Activated B cell treated with CpG ODN at 0.5 μM for 24 hours (primary cell): Measurements from ENCODE around the gene KCNJ10. TPM values are rescaled to one million over a fixed set of nuclear protein-coding genes. Genes with fewer than 3 reads are reported as not detected.

Experiments
- ATAC-seq: fragments of 200-7000 bp; cut with Tn5 transposase; one replicate; pipeline ENCODE4 v1.10.0; 2021; ENCODE audit warnings: low read depth, mild to moderate bottlenecking, moderate library complexity
- CTCF ChIA-PET: fragments of 350-600 bp; sonication (Branson Sonifier 250); formaldehyde crosslinking; loops from one replicate; lab custom pipeline; 2021; ENCODE audit warnings: antibody characterized with exemption; lab: Charles Lee
- POLR2A ChIA-PET: fragments of 350-600 bp; sonication (Branson Sonifier 250); formaldehyde crosslinking; loops from one replicate; lab custom pipeline; 2021; ENCODE audit warnings: antibody characterized with exemption; lab: Charles Lee
- DNase-seq: peaks from one replicate; pipeline ENCODE4 v3.0.0; 2022
- H3K27ac Mint-ChIP-seq: one replicate; pipeline ENCODE4 v1.8.0; 2020; ENCODE audit warnings: mixed read lengths
- H3K27me3 Mint-ChIP-seq: one replicate; pipeline ENCODE4 v1.8.0; 2021; ENCODE audit warnings: mixed read lengths
- H3K36me3 Mint-ChIP-seq: one replicate; pipeline ENCODE4 v1.8.0; 2021; ENCODE audit warnings: low read depth, mixed read lengths
- H3K4me1 Mint-ChIP-seq: one replicate; pipeline ENCODE4 v1.8.0; 2021; ENCODE audit warnings: mixed read lengths
- H3K4me3 Mint-ChIP-seq: one replicate; pipeline ENCODE4 v1.8.0; 2020; ENCODE audit warnings: mild to moderate bottlenecking, mixed read lengths
- H3K9me3 Mint-ChIP-seq: one replicate; pipeline ENCODE4 v1.8.0; 2020; ENCODE audit warnings: mixed read lengths
- intact Hi-C: fragments of 100-400 bp; cut with micrococcal nuclease; formaldehyde crosslinking; loops from one replicate; pipeline ENCODE4 v1.15.1; 2024
- total RNA-seq: library from RNA; stranded (reverse); gene quantifications from 2 replicates; pipeline ENCODE4 v1.2.3, GENCODE V29; 2022
- TF ChIP-seq, protein P1 (sequence below): fragments of 200-600 bp; IDR thresholded peaks from one replicate; pipeline ENCODE4 v1.8.0; 2022; ENCODE audit warnings: antibody characterized with exemption, mild to moderate bottlenecking

Gene KCNJ10
- total RNA-seq, 1 donor from 2014 or later: not detected

DNA sequence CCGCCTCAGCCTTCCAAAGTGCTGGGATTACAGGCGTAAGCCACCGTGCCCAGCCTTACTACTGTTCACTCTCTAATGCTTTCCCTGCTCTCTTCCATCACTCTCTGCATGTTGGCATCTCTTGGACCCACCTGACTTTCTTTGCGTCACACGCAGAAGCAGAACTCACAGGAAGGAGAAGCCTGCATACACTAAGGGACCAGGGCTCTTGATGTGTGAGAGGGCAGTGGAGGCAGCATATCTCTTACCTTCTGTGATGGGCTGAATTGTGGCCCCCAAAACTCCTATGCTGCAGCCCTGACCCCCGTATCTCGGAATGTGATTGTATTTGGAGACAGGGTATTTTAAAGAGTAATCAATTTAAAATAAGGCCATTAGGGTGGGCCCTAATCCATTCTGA, 89.2 kb downstream of the KCNJ10 start:
- H3K4me1 Mint-ChIP-seq: no peaks in the 10 kb centered on the region
- TF ChIP-seq, protein P1, sequence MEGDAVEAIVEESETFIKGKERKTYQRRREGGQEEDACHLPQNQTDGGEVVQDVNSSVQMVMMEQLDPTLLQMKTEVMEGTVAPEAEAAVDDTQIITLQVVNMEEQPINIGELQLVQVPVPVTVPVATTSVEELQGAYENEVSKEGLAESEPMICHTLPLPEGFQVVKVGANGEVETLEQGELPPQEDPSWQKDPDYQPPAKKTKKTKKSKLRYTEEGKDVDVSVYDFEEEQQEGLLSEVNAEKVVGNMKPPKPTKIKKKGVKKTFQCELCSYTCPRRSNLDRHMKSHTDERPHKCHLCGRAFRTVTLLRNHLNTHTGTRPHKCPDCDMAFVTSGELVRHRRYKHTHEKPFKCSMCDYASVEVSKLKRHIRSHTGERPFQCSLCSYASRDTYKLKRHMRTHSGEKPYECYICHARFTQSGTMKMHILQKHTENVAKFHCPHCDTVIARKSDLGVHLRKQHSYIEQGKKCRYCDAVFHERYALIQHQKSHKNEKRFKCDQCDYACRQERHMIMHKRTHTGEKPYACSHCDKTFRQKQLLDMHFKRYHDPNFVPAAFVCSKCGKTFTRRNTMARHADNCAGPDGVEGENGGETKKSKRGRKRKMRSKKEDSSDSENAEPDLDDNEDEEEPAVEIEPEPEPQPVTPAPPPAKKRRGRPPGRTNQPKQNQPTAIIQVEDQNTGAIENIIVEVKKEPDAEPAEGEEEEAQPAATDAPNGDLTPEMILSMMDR: no peak
- H3K4me3 Mint-ChIP-seq: no peak overlapping the region
- H3K9me3 Mint-ChIP-seq: no peaks in the 10 kb centered on the region
- DNase-seq (no peak), ATAC-seq (no peak)
- H3K27ac Mint-ChIP-seq: no peak overlapping the region
- intact Hi-C loops: no loop called here
- H3K36me3 Mint-ChIP-seq: no peaks in the 10 kb centered on the region
- ChIA-PET CTCF (no interaction called here), POLR2A (no interaction called here)
- peaks cover 27% of the 10 kb centered on the region for H3K27me3 Mint-ChIP-seq

DNA sequence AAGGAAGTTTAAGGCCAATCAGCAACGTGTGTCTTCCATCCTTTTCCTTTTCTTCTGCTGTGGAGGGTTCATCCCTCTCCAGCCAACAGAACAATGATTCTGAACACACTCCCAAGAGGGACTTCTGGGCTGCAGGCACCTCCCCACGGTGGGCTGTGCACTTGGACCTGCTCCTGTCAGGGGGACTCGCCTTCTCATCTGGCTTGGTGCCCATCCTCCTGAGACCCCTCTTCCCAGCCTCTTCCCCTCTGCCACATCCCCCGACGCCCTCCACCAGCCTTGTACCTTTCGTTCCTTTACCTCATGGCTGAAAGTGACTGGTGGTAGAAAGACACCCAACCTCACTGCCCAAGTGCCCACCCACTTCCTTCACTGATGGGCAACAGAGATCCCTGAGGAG, 89.9 kb downstream of the KCNJ10 start:
- Mint-ChIP-seq H3K9me3 (no peaks in the 10 kb centered on the region), H3K4me3 (no peak overlapping the region), H3K4me1 (no peaks in the 10 kb centered on the region), H3K27ac (no peak overlapping the region), H3K27me3 (peaks cover 27% of the 10 kb centered on the region), H3K36me3 (no peaks in the 10 kb centered on the region)
- ChIA-PET POLR2A (no interaction called here), CTCF (no interaction called here)
- TF ChIP-seq, protein P1: no peak
- ATAC-seq (no peak), DNase-seq (no peak)
- intact Hi-C loops: no loop called here

DNA sequence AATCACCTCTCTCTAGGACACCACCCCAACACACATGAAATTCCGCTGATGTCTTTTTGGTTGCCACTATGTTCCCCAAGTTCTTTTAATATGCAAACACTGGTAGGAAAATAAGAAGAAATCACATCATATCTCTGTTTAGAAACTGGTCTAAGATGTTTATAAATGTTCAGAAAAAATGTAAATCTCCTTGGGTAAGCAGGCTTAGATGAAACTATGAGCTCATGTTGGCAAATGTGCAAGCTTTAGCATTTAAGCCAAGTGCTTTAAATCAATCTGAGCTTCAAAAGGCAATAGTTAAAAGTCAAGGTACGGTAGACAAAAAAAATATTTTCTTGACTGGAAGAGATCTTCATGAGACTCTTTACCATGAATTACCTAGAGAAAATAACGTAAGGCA, 90.7 kb downstream of the KCNJ10 start:
- Mint-ChIP-seq H3K4me1 (no peaks in the 10 kb centered on the region), H3K27me3 (peaks cover 25% of the 10 kb centered on the region), H3K9me3 (no peaks in the 10 kb centered on the region), H3K36me3 (no peaks in the 10 kb centered on the region), H3K27ac (no peak overlapping the region), H3K4me3 (no peak overlapping the region)
- ATAC-seq (no peak), DNase-seq (no peak)
- POLR2A ChIA-PET: no interaction called here
- TF ChIP-seq, protein P1: no peak
- intact Hi-C loops: no loop called here
- CTCF ChIA-PET: no interaction called here

DNA sequence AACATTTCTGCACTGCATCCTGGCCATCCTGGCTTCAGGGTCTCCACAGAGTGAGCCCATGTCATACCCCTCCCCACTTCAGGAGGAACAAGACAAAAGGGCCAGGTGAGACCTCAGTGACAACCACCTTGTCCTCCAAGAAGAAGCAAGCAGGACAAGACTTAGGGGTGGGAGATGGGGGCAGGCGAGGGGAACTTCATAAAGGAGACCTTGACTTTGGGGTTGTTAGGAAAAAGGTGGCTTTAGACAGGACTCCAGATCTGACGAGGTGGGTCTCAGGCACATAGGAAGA, 91.9 kb downstream of the KCNJ10 start:
- CTCF ChIA-PET: no interaction called here
- intact Hi-C loops: no loop called here

DNA sequence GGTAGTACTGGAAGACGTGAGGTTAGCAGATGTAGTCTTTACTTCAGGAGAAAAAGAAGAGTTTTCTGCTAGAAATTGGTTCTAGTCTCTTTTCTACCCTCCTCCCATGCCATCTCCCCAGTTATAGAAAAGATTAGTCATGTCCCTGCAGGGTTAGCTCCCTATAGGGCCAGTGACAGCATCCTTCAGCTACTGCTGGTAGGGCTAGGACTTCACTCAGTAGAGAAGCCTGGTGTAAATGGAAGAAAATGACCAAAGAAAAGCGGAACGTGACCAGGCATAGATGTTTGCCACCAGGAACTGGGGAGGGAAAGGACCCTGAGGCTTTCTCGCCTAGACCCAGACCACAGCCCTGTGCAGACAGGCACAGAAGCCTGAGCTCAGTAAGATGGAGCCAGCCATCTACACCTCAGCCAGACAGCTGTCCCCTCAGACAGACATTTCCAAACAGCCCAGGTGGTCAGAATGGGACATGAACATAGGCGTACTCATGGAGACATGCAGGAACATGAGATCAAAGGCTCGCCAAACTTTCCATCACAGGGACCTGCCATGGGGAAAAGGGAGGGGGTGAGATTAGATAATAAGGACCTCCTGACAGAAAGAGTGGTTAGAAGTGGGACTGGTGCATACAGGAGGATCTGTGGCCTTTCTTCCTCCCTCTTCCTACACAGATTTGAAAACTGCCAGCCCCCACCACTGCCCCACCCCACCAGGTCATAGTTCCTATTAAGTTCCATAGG, 92.4 kb downstream of the KCNJ10 start:
- Mint-ChIP-seq H3K4me1 (no peaks in the 10 kb centered on the region), H3K9me3 (no peaks in the 10 kb centered on the region), H3K36me3 (no peaks in the 10 kb centered on the region), H3K27me3 (peaks cover 17% of the 10 kb centered on the region), H3K27ac (no peak overlapping the region), H3K4me3 (no peak overlapping the region)
- no peak for DNase-seq
- intact Hi-C loops: no loop called here
- POLR2A ChIA-PET: no interaction called here
- ATAC-seq: no peak
- TF ChIP-seq, protein P1: no peak
- CTCF ChIA-PET: no interaction called here

More for the DNA sequence above, 91.9 kb downstream of the KCNJ10 start:
- DNase-seq (no peak), ATAC-seq (no peak)
- Mint-ChIP-seq H3K27ac (no peak overlapping the region), H3K4me3 (no peak overlapping the region), H3K4me1 (no peaks in the 10 kb centered on the region), H3K9me3 (no peaks in the 10 kb centered on the region), H3K36me3 (no peaks in the 10 kb centered on the region), H3K27me3 (peaks cover 19% of the 10 kb centered on the region)
- POLR2A ChIA-PET: no interaction called here
- TF ChIP-seq, protein P1: no peak
